PC-9 (cell line): ENCODE data around the gene MIER1. TPM values are rescaled to one million over a fixed set of nuclear protein-coding genes. Genes with fewer than 3 reads are reported as not detected.

ENCODE experiments used
- BruUV-seq: library from RNA; stranded (reverse); fragments of 400-500 nt; replicated peaks from 2 replicates; lab custom pipeline; 2021; lab: Mats Ljungman, UMichigan
- CTCF ChIA-PET: fragments of 300-600 bp; sonication (Branson Sonifier 250); formaldehyde crosslinking; loops from one replicate; lab custom pipeline; 2022; ENCODE audit warnings: antibody characterized with exemption; lab: Charles Lee
- POLR2A ChIA-PET: fragments of 300-600 bp; sonication (Branson Sonifier 250); formaldehyde crosslinking; loops from one replicate; lab custom pipeline; 2022; ENCODE audit warnings: antibody characterized with exemption; ENCODE audit not compliant: unreplicated experiment; lab: Charles Lee
- DNase-seq, 2 experiments: peaks; one replicate each; pipeline versions ENCODE4 v3.0.0 to v3.0.0-alpha.2; 2015 to 2022; ENCODE audit warnings: mixed read lengths in 1 of 2
- H2AFZ ChIP-seq: fragments of 200-600 bp; sonication (generic); 2 replicates; pipeline ENCODE4 v1.8.1; 2017; ENCODE audit warnings: antibody characterized with exemption
- H3F3A ChIP-seq: fragments of 200-600 bp; sonication (generic); 2 replicates; pipeline ENCODE4 v1.8.1; 2017; ENCODE audit warnings: antibody characterized with exemption, mild to moderate bottlenecking, low read depth; ENCODE audit not compliant: insufficient read depth
- H3K27ac ChIP-seq: fragments of 200-600 bp; sonication (generic); 2 replicates; pipeline ENCODE4 v1.6.1; 2016; ENCODE audit warnings: mixed run types
- H3K27me3 ChIP-seq: fragments of 200-600 bp; sonication (generic); 2 replicates; pipeline ENCODE4 v1.6.1; 2016; ENCODE audit warnings: low read depth, mixed run types; ENCODE audit not compliant: insufficient read depth
- H3K36me3 ChIP-seq: fragments of 200-600 bp; sonication (generic); 2 replicates; pipeline ENCODE4 v1.6.1; 2016; ENCODE audit warnings: low read depth, mixed run types
- H3K4me1 ChIP-seq: fragments of 200-600 bp; sonication (generic); replicated peaks from 2 replicates; pipeline ENCODE4 v1.6.1; 2016; ENCODE audit warnings: mixed run types; ENCODE audit not compliant: insufficient read depth
- H3K4me2 ChIP-seq: fragments of 200-600 bp; sonication (generic); 2 replicates; pipeline ENCODE4 v1.6.1; 2017; ENCODE audit warnings: mixed run types
- H3K4me3 ChIP-seq: fragments of 200-600 bp; sonication (generic); 2 replicates; pipeline ENCODE4 v1.6.1; 2016; ENCODE audit warnings: mixed run types
- H3K79me2 ChIP-seq: fragments of 200-600 bp; sonication (generic); 2 replicates; pipeline ENCODE4 v1.6.1; 2017; ENCODE audit warnings: low read depth, mixed run types
- H3K9me2 ChIP-seq: fragments of 200-600 bp; sonication (generic); 2 replicates; pipeline ENCODE4 v1.8.1; 2017; ENCODE audit warnings: mild to moderate bottlenecking; ENCODE audit not compliant: insufficient read depth
- H3K9me3 ChIP-seq: fragments of 200-600 bp; sonication (generic); 2 replicates; pipeline ENCODE4 v1.8.1; 2016; ENCODE audit warnings: low read depth; ENCODE audit not compliant: insufficient read depth
- H4K20me1 ChIP-seq: fragments of 200-600 bp; sonication (generic); 2 replicates; pipeline ENCODE4 v1.8.1; 2017; ENCODE audit not compliant: insufficient read depth
- EZH2 ChIP-seq: fragments of 200-600 bp; sonication (generic); IDR thresholded peaks from 2 replicates; pipeline ENCODE4 v1.8.0; 2017; ENCODE audit warnings: antibody characterized with exemption, low read depth
- intact Hi-C: fragments of 100-400 bp; cut with micrococcal nuclease; formaldehyde crosslinking; loops from one replicate; pipeline ENCODE4 v1.10.0; 2022; ENCODE audit not compliant: unreplicated experiment
- total RNA-seq: library from RNA; stranded (reverse); gene quantifications from 2 replicates; pipeline ENCODE4 v1.2.3, GENCODE V29; 2021
- TF ChIP-seq, protein P1 (sequence below): fragments of 200-600 bp; sonication (generic); conservative IDR thresholded peaks from 2 replicates; pipeline ENCODE4 v1.6.1; 2017; ENCODE audit warnings: mixed run types, antibody characterized with exemption, mild to moderate bottlenecking, moderate library complexity

MIER1 gene
- total RNA-seq, 1 experiment from 2014 or later, result 30.4 TPM

DNA sequence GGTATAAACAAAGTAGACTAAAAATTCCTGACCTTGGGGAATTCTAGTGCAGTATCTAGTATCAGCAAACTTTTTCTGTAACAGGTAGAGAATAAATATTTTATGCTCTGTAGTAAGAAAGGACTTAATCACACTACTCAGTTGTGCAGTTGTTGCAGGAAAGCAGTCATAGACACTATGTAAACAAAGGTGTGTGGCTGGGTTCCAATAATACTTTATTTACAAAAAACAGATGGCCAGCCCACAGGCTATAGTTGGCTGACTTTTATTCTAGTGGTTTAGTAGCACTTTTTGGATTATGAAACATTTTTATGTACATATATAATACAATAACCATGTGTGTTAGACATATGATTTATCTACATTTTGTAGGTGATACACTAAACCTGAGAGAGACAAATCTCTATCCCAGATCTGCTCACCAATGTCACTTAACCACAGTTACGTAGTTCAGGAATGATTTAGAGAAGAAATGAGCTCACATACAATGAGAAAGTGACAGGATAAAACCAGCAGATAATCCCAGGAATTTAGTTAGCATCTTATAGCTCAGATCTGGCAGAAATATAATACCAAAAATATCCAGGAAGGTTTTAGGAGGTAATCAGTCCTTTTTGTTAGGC, 56.1 kb downstream of the MIER1 start:
- no peak for TF ChIP-seq EZH2
- TF ChIP-seq, protein P1, sequence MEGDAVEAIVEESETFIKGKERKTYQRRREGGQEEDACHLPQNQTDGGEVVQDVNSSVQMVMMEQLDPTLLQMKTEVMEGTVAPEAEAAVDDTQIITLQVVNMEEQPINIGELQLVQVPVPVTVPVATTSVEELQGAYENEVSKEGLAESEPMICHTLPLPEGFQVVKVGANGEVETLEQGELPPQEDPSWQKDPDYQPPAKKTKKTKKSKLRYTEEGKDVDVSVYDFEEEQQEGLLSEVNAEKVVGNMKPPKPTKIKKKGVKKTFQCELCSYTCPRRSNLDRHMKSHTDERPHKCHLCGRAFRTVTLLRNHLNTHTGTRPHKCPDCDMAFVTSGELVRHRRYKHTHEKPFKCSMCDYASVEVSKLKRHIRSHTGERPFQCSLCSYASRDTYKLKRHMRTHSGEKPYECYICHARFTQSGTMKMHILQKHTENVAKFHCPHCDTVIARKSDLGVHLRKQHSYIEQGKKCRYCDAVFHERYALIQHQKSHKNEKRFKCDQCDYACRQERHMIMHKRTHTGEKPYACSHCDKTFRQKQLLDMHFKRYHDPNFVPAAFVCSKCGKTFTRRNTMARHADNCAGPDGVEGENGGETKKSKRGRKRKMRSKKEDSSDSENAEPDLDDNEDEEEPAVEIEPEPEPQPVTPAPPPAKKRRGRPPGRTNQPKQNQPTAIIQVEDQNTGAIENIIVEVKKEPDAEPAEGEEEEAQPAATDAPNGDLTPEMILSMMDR, result no peak
- Histone ChIP-seq H3K36me3 (peaks cover 18% of the 10 kb centered on the region), H3K79me2 (no peaks in the 10 kb centered on the region), H3K27me3 (no peaks in the 10 kb centered on the region), H3F3A (peaks cover 4% of the 10 kb centered on the region; the same call in 1 of the 2 replicates), H3K9me2 (no peaks in the 10 kb centered on the region), H3K4me3 (no peak overlapping the region), H4K20me1 (peaks cover 6% of the 10 kb centered on the region; the same call in 1 of the 2 replicates), H3K4me1 (no peaks in the 10 kb centered on the region), H3K27ac (no peak overlapping the region), H2AFZ (no peak overlapping the region), H3K9me3 (no peaks in the 10 kb centered on the region), H3K4me2 (no peak overlapping the region)
- ChIA-PET POLR2A (no interaction called here), CTCF (no interaction called here)
- no TSS peak for BruUV-seq
- no peak for DNase-seq
- intact Hi-C loops, result no loop called here

GRCh38 chr1:66981679-66982078, 56.9 kb downstream of the MIER1 start:
- no peak overlapping the region for H3K4me2 ChIP-seq
- no peak for DNase-seq
- no peaks in the 10 kb centered on the region for H3K4me1 ChIP-seq
- peaks cover 6% of the 10 kb centered on the region; the same call in 1 of the 2 replicates for H4K20me1 ChIP-seq
- ChIA-PET CTCF (no interaction called here), POLR2A (no interaction called here)
- no peak overlapping the region for H2AFZ ChIP-seq
- intact Hi-C loops, result no loop called here
- H3K27ac ChIP-seq, result no peak overlapping the region
- no peaks in the 10 kb centered on the region for H3K79me2 ChIP-seq
- H3F3A ChIP-seq, result peaks cover 4% of the 10 kb centered on the region; the same call in 1 of the 2 replicates
- TF ChIP-seq, protein P1, result no peak
- no peak for TF ChIP-seq EZH2
- BruUV-seq, result no TSS peak
- no peaks in the 10 kb centered on the region for H3K27me3 ChIP-seq
- H3K9me2 ChIP-seq, result no peaks in the 10 kb centered on the region
- no peaks in the 10 kb centered on the region for H3K9me3 ChIP-seq
- H3K4me3 ChIP-seq, result no peak overlapping the region
- H3K36me3 ChIP-seq, result peaks cover 18% of the 10 kb centered on the region

DNA sequence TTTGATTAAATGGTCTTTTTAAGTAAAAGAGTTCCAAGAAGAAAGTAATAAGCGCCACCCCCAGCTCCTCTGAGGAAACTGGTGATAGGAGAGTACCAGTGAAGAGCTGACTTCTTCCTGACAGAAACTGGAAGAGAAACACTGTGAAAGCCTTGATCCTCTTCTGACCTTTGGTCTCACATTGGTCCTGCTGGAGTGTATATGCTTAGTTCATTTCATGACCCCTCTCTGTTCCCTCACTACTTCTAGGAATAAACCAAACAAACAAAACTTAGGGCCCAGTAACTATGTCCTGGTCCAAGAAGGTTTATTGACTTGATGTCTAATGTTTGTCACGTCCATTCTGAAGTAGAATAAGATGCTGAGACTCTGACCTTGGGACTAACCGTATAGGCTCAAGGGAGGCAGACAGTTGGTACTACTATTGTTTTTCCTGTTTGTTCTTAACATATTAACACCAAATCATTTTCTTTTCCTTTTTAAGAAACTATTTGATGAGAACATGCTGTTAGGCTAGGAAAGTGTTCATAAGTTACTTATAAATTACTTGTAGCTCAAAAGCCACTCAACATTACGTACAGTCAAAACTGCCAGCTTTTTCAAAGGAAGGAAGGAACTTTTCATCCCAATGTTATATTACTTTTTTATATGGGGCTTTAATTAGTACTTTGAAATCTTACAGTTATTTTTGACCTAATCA, 57.9 kb downstream of the MIER1 start:
- H3K4me3 ChIP-seq, result no peak overlapping the region
- H3K79me2 ChIP-seq, result no peaks in the 10 kb centered on the region
- no peaks in the 10 kb centered on the region for H3K27me3 ChIP-seq
- POLR2A ChIA-PET, result no interaction called here
- H3F3A ChIP-seq, result peaks cover 4% of the 10 kb centered on the region; the same call in 1 of the 2 replicates
- no peak overlapping the region for H3K4me2 ChIP-seq
- BruUV-seq, result no TSS peak
- CTCF ChIA-PET, result no interaction called here
- no peak overlapping the region for H3K27ac ChIP-seq
- TF ChIP-seq, protein P1, result no peak
- TF ChIP-seq EZH2, result no peak
- peaks cover 18% of the 10 kb centered on the region for H3K36me3 ChIP-seq
- intact Hi-C loops, result no loop called here
- no peak overlapping the region for H2AFZ ChIP-seq
- no peaks in the 10 kb centered on the region for H3K4me1 ChIP-seq
- no peaks in the 10 kb centered on the region for H3K9me2 ChIP-seq
- no peak for DNase-seq
- H4K20me1 ChIP-seq, result peaks cover 6% of the 10 kb centered on the region; the same call in 1 of the 2 replicates
- H3K9me3 ChIP-seq, result no peaks in the 10 kb centered on the region
